HEK293 (cell line): ENCODE data around the gene FADS2.

ENCODE experiments used
- CTCF ChIA-PET: fragments of 350-600 bp; formaldehyde crosslinking; extraction: SDS; loops from one replicate; lab custom pipeline; 2021; ENCODE audit warnings: antibody characterized with exemption; lab: Yijun Ruan, JAX
- POLR2A ChIA-PET: fragments of 300-600 bp; formaldehyde crosslinking; extraction: SDS; loops from one replicate; lab custom pipeline; 2020; ENCODE audit warnings: antibody characterized with exemption, inconsistent platforms; lab: Yijun Ruan, JAX
- H3K27ac ChIP-seq: fragments of 200-500 bp; sonication (Bioruptor generic); 2 replicates; pipeline ENCODE4 v1.5.1; 2014; ENCODE audit warnings: low read depth, low read length, control low read depth, inconsistent platforms; ENCODE audit errors: extremely low read depth
- H3K36me3 ChIP-seq, 2 experiments: fragments of 200-500 bp in 1 of 2; sonication (Bioruptor generic) in 1 of 2; 1 replicate in 1 of 2; 2 replicates in 1 of 2; pipeline ENCODE4 v1.5.1; 2014 to 2017; ENCODE audit warnings: inconsistent platforms in 2 of 2, low read length in 2 of 2; ENCODE audit not compliant: control insufficient read depth in 2 of 2, insufficient read depth in 1 of 2
- H3K4me1 ChIP-seq: fragments of 200-500 bp; sonication (Bioruptor generic); 2 replicates; pipeline ENCODE4 v1.5.1; 2014; ENCODE audit warnings: mild to moderate bottlenecking, low read length, inconsistent platforms; ENCODE audit not compliant: control insufficient read depth, insufficient read depth
- H3K4me3 ChIP-seq: 2 replicates; pipeline ENCODE4 v1.5.1; 2011; ENCODE audit warnings: low read depth, mild to moderate bottlenecking, control low read depth, low read length, moderate library complexity
- H3K9me3 ChIP-seq: fragments of 200-500 bp; sonication (Bioruptor generic); 2 replicates; pipeline ENCODE4 v1.5.1; 2014; ENCODE audit warnings: low read depth, low read length, inconsistent platforms; ENCODE audit not compliant: control insufficient read depth, insufficient read depth
- GFI1B ChIP-seq: fragments of 450-650 bp; formaldehyde crosslinking; IDR thresholded peaks from 2 replicates; pipeline ENCODE4 v1.5.1; 2016; ENCODE audit warnings: missing biosample characterization, missing genetic modification characterization
- HIC1 ChIP-seq: fragments of 450-650 bp; formaldehyde crosslinking; IDR thresholded peaks from 2 replicates; pipeline ENCODE4 v1.5.1; 2016; ENCODE audit warnings: missing biosample characterization, missing genetic modification characterization
- KLF10 ChIP-seq: fragments of 450-650 bp; IDR thresholded peaks from 2 replicates; pipeline ENCODE4 v1.5.1; 2018; ENCODE audit warnings: missing biosample characterization, mild to moderate bottlenecking, missing genetic modification characterization
- PRDM1 ChIP-seq: fragments of 450-650 bp; formaldehyde crosslinking; IDR thresholded peaks from 2 replicates; pipeline ENCODE4; 2016; ENCODE audit warnings: missing biosample characterization, missing genetic modification characterization
- SP3 ChIP-seq: fragments of 450-650 bp; formaldehyde crosslinking; IDR thresholded peaks from 2 replicates; pipeline ENCODE4 v1.5.1; 2016; ENCODE audit warnings: missing biosample characterization, missing genetic modification characterization
- ZFP3 ChIP-seq: fragments of 450-650 bp; formaldehyde crosslinking; IDR thresholded peaks from 2 replicates; pipeline ENCODE4 v1.5.1; 2016; ENCODE audit warnings: low read depth, missing biosample characterization, missing genetic modification characterization
- ZNF112 ChIP-seq: fragments of 450-650 bp; formaldehyde crosslinking; IDR thresholded peaks from 2 replicates; pipeline ENCODE4 v1.5.0; 2017; ENCODE audit warnings: missing biosample characterization, missing genetic modification characterization
- ZNF132 ChIP-seq: fragments of 450-650 bp; formaldehyde crosslinking; IDR thresholded peaks from 2 replicates; pipeline ENCODE4 v1.5.1; 2017; ENCODE audit warnings: missing biosample characterization, missing genetic modification characterization, borderline replicate concordance
- ZNF138 ChIP-seq: fragments of 450-650 bp; formaldehyde crosslinking; IDR thresholded peaks from 2 replicates; pipeline ENCODE4 v1.5.1; 2016; ENCODE audit warnings: missing biosample characterization, missing genetic modification characterization, borderline replicate concordance
- ZNF202 ChIP-seq: fragments of 450-650 bp; formaldehyde crosslinking; IDR thresholded peaks from 2 replicates; pipeline ENCODE4 v1.5.1; 2016; ENCODE audit warnings: missing biosample characterization, missing genetic modification characterization, borderline replicate concordance
- ZNF23 ChIP-seq: fragments of 450-650 bp; formaldehyde crosslinking; IDR thresholded peaks from 2 replicates; pipeline ENCODE4 v1.5.1; 2016; ENCODE audit warnings: missing biosample characterization, missing genetic modification characterization, borderline replicate concordance
- ZNF248 ChIP-seq: fragments of 450-650 bp; formaldehyde crosslinking; IDR thresholded peaks from 2 replicates; pipeline ENCODE4 v1.5.1; 2017; ENCODE audit warnings: missing biosample characterization, missing genetic modification characterization
- ZNF274 ChIP-seq, 2 experiments: fragments of 200-500 bp in 1 of 2; fragments of 450-650 bp in 1 of 2; sonication (Bioruptor generic) in 1 of 2; formaldehyde crosslinking in 1 of 2; IDR thresholded peaks; 2 replicates each; pipeline versions ENCODE4 v1.5.1 to v1.6.1; 2014 to 2016; ENCODE audit warnings: borderline replicate concordance in 1 of 2, inconsistent platforms in 1 of 2, low read length in 1 of 2, missing biosample characterization in 1 of 2, missing genetic modification characterization in 1 of 2
- ZNF302 ChIP-seq: fragments of 450-650 bp; formaldehyde crosslinking; IDR thresholded peaks from 2 replicates; pipeline ENCODE4 v1.5.1; 2016; ENCODE audit warnings: missing biosample characterization, missing genetic modification characterization, low read depth
- ZNF335 ChIP-seq: fragments of 450-650 bp; formaldehyde crosslinking; conservative IDR thresholded peaks from 2 replicates; pipeline ENCODE4 v1.5.1; 2016; ENCODE audit warnings: missing biosample characterization, missing genetic modification characterization
- ZNF37A ChIP-seq: fragments of 450-650 bp; IDR thresholded peaks from 2 replicates; pipeline ENCODE4 v1.5.1; 2018; ENCODE audit warnings: missing biosample characterization, missing genetic modification characterization
- ZNF521 ChIP-seq: fragments of 450-650 bp; formaldehyde crosslinking; IDR thresholded peaks from 2 replicates; pipeline ENCODE4 v1.5.1; 2017; ENCODE audit warnings: missing biosample characterization, mild to moderate bottlenecking, missing genetic modification characterization
- ZNF530 ChIP-seq: fragments of 450-650 bp; formaldehyde crosslinking; IDR thresholded peaks from 2 replicates; pipeline ENCODE4 v1.5.1; 2016; ENCODE audit warnings: low read depth, missing biosample characterization, missing genetic modification characterization
- ZNF561 ChIP-seq: fragments of 450-650 bp; IDR thresholded peaks from 2 replicates; pipeline ENCODE4 v1.5.1; 2018; ENCODE audit warnings: missing biosample characterization, missing genetic modification characterization, borderline replicate concordance
- ZNF654 ChIP-seq: fragments of 450-650 bp; formaldehyde crosslinking; IDR thresholded peaks from 2 replicates; pipeline ENCODE4 v1.5.1; 2016; ENCODE audit warnings: low read depth, missing biosample characterization, missing genetic modification characterization
- ZNF707 ChIP-seq: fragments of 450-650 bp; formaldehyde crosslinking; IDR thresholded peaks from 2 replicates; pipeline ENCODE4 v1.5.1; 2016; ENCODE audit warnings: missing biosample characterization, missing genetic modification characterization
- ZNF791 ChIP-seq: fragments of 450-650 bp; formaldehyde crosslinking; IDR thresholded peaks from 2 replicates; pipeline ENCODE4 v1.5.1; 2016; ENCODE audit warnings: missing biosample characterization, missing genetic modification characterization
- ZNF830 ChIP-seq: fragments of 450-650 bp; IDR thresholded peaks from 2 replicates; pipeline ENCODE4 v1.5.0; 2018; ENCODE audit warnings: missing biosample characterization, missing genetic modification characterization, low read depth, mild to moderate bottlenecking, moderate library complexity
- ZNF843 ChIP-seq: fragments of 450-650 bp; formaldehyde crosslinking; IDR thresholded peaks from 2 replicates; pipeline ENCODE4 v1.5.1; 2016; ENCODE audit warnings: missing biosample characterization, missing genetic modification characterization
- TF ChIP-seq, protein P1 (sequence below): fragments of 450-650 bp; formaldehyde crosslinking; IDR thresholded peaks from 2 replicates; pipeline ENCODE4 v1.5.1; 2016; ENCODE audit warnings: missing biosample characterization, missing genetic modification characterization
- TF ChIP-seq, protein P2 (sequence below): fragments of 450-650 bp; formaldehyde crosslinking; IDR thresholded peaks from 2 replicates; pipeline ENCODE4 v1.5.1; 2017; ENCODE audit warnings: missing biosample characterization, missing genetic modification characterization

The FADS2 gene

DNA sequence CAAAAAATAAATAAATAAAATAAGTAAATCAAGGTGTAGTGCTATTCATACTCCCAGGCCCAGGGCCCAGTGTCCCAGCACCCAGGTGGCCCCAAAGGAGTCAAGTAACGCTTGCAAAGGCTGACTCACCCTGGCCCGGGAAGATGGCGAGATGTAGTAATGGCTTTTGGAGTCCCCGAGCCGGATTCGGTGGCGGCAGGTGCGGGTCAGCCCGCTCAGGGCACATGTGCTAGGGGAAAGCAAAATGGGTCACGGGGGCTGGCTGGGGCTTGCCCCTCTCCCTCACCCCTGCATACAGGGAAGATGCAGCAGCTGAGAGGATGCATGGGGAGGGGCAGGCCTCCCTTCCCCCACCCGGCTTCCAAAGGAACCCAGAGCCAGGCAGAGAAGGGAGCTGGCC lies 74.2 kb downstream of the FADS2 start:
- POLR2A ChIA-PET: no interaction called here
- no peak for TF ChIP-seq ZNF521 (tag by site-specific recombination)
- no peak for TF ChIP-seq ZNF138 (tag by site-specific recombination)
- TF ChIP-seq ZNF561 (tag by site-specific recombination): no peak
- TF ChIP-seq PRDM1 (tag by site-specific recombination): no peak
- no peak for TF ChIP-seq ZNF302
- TF ChIP-seq ZNF132: no peak
- TF ChIP-seq ZNF274 (IDR thresholded peaks at IDR 0.05; ENCODE audit: low read length): no peak
- TF ChIP-seq ZNF274 (tag by site-specific recombination; IDR thresholded peaks at IDR 0.05; ENCODE audit: borderline replicate concordance): no peak
- TF ChIP-seq, protein P1, sequence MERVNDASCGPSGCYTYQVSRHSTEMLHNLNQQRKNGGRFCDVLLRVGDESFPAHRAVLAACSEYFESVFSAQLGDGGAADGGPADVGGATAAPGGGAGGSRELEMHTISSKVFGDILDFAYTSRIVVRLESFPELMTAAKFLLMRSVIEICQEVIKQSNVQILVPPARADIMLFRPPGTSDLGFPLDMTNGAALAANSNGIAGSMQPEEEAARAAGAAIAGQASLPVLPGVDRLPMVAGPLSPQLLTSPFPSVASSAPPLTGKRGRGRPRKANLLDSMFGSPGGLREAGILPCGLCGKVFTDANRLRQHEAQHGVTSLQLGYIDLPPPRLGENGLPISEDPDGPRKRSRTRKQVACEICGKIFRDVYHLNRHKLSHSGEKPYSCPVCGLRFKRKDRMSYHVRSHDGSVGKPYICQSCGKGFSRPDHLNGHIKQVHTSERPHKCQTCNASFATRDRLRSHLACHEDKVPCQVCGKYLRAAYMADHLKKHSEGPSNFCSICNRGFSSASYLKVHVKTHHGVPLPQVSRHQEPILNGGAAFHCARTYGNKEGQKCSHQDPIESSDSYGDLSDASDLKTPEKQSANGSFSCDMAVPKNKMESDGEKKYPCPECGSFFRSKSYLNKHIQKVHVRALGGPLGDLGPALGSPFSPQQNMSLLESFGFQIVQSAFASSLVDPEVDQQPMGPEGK (tag by site-specific recombination): no peak
- no peak for TF ChIP-seq ZNF791
- no peak for TF ChIP-seq ZNF335
- TF ChIP-seq ZNF830 (tag by site-specific recombination): no peak
- TF ChIP-seq ZNF843 (tag by site-specific recombination): no peak
- no peak for TF ChIP-seq ZNF23 (tag by site-specific recombination)

DNA sequence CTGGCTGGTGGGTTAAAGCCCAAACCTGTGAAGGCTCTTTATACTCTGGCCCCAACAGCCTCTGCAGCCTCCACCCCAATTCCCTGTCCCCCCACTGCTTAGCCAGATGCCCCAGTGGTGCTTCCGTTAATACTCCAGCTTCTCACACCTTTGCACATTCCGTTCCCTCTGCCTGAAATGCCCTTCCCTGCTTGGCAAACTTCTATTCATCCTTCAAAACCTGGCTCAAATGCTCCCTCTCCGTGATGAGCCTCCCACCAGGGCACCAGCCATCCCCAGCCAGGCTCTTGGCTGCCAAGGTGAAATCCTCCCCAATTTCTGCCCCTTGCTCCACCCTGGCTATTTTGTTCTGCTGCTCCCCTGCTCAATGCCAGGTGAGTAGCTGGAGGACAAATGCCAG lies 75.7 kb downstream of the FADS2 start:
- Histone ChIP-seq H3K4me1 (no peaks in the 10 kb centered on the region), H3K4me3 (no peak overlapping the region), H3K27ac (no peak overlapping the region), H3K36me3 (peaks cover 0 to 6% of the 10 kb centered on the region in 2 experiments; a peak in 1 of 3 replicates), H3K9me3 (no peaks in the 10 kb centered on the region)
- ChIA-PET CTCF (interaction anchor here (0.6 to 16.2 kb wide), 7 partner anchors 11 to 205 kb away, joined by 3 to 329 read pairs (median 7); partner anchors contain the start of gene BEST1), POLR2A (interaction anchor here (1.2 kb wide), 1 partner anchor 18 kb away, joined by 3 read pairs; no protein-coding TSS in a partner anchor)
- TF ChIP-seq ZFP3 (peak; percentile 89), ZNF112 (tag by site-specific recombination) (no peak)

More for the DNA sequence above, 74.2 kb downstream of the FADS2 start:
- Histone ChIP-seq H3K4me1 (no peaks in the 10 kb centered on the region), H3K4me3 (no peak overlapping the region), H3K9me3 (no peaks in the 10 kb centered on the region), H3K27ac (no peak overlapping the region), H3K36me3 (peaks cover 0 to 6% of the 10 kb centered on the region in 2 experiments; a peak in 1 of 3 replicates)
- CTCF ChIA-PET: interaction anchor here (0.5 to 16.2 kb wide), 12 partner anchors 10 to 462 kb away, joined by 3 to 329 read pairs (median 12); partner anchors contain the start of gene BEST1

GRCh38 chr11:61904539-61905048 lies 76.5 kb downstream of the FADS2 start:
- Histone ChIP-seq H3K36me3 (peaks cover 0 to 6% of the 10 kb centered on the region in 2 experiments; a peak in 1 of 3 replicates), H3K27ac (no peak overlapping the region), H3K4me1 (no peaks in the 10 kb centered on the region), H3K4me3 (no peak overlapping the region), H3K9me3 (no peaks in the 10 kb centered on the region)
- ChIA-PET POLR2A (no interaction called here), CTCF (interaction anchor here (0.6 to 16.2 kb wide), 5 partner anchors 43 to 204 kb away, joined by 3 to 329 read pairs (median 7); partner anchors contain the start of gene BEST1)
- TF ChIP-seq, protein P2, sequence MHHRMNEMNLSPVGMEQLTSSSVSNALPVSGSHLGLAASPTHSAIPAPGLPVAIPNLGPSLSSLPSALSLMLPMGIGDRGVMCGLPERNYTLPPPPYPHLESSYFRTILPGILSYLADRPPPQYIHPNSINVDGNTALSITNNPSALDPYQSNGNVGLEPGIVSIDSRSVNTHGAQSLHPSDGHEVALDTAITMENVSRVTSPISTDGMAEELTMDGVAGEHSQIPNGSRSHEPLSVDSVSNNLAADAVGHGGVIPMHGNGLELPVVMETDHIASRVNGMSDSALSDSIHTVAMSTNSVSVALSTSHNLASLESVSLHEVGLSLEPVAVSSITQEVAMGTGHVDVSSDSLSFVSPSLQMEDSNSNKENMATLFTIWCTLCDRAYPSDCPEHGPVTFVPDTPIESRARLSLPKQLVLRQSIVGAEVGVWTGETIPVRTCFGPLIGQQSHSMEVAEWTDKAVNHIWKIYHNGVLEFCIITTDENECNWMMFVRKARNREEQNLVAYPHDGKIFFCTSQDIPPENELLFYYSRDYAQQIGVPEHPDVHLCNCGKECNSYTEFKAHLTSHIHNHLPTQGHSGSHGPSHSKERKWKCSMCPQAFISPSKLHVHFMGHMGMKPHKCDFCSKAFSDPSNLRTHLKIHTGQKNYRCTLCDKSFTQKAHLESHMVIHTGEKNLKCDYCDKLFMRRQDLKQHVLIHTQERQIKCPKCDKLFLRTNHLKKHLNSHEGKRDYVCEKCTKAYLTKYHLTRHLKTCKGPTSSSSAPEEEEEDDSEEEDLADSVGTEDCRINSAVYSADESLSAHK (tag by site-specific recombination): no peak
- no peak for TF ChIP-seq ZNF707 (tag by site-specific recombination)
- no peak for TF ChIP-seq SP3 (tag by site-specific recombination)
- TF ChIP-seq ZNF248: no peak
- no peak for TF ChIP-seq ZNF843 (tag by site-specific recombination)
- TF ChIP-seq ZNF654: no peak
- TF ChIP-seq ZNF530 (tag by site-specific recombination): no peak
- TF ChIP-seq GFI1B (tag by site-specific recombination): no peak
- TF ChIP-seq ZNF202 (tag by site-specific recombination): no peak
- TF ChIP-seq ZNF37A: no peak
- TF ChIP-seq KLF10: no peak
- TF ChIP-seq HIC1: no peak
